Measurements from ENCODE around the gene GMEB2. TPM values are rescaled to one million over a fixed set of nuclear protein-coding genes. Genes with fewer than 3 reads are reported as not detected.
A peak's percentile ranks its signal among the peaks of the same experiment; 100 is the strongest.

The GMEB2 gene
- polyA plus RNA-seq, 1 of the 3 experiments (the other 2 are of a cell fraction) = 6.5 TPM

- TF ChIP-seq IRF3 (IDR thresholded peaks at IDR 0.05; ENCODE audit: low read depth, low read length) (no peak), GABPA (IDR thresholded peaks at IDR 0.05; ENCODE audit: low read depth) (peak; percentile 99), RFX5 (IDR thresholded peaks at IDR 0.05; ENCODE audit: low read length) (no peak), MAX (IDR thresholded peaks at IDR 0.05; ENCODE audit: low read depth) (peak; percentile 65), NFIC (IDR thresholded peaks at IDR 0.05; ENCODE audit: borderline replicate concordance) (no peak), REST (IDR thresholded peaks at IDR 0.05; ENCODE audit: low read depth, low read length) (no peak), ZBTB33 (IDR thresholded peaks at IDR 0.05; ENCODE audit: borderline replicate concordance, low read depth) (0 out of 2 replicates have a peak, but pooled peaks have one; percentile 28), FOXM1 (IDR thresholded peaks at IDR 0.05; ENCODE audit: low read depth) (no peak), FOXJ3 (CRISPR knock-in tag; IDR thresholded peaks at IDR 0.05) (no peak), USF1 (IDR thresholded peaks at IDR 0.05; ENCODE audit: borderline replicate concordance, low read depth) (peak; percentile 57), TEAD4 (IDR thresholded peaks at IDR 0.05; ENCODE audit: borderline replicate concordance, insufficient read depth) (no peak), TCF12 (IDR thresholded peaks at IDR 0.05) (no peak; the same call in 1 of the 2 replicates), NRF1 (IDR thresholded peaks at IDR 0.05; ENCODE audit: low read depth, low read length) (no peak), MXI1 (IDR thresholded peaks at IDR 0.05; ENCODE audit: low read depth, low read length) (peak; percentile 79), RAD21 (IDR thresholded peaks at IDR 0.05; ENCODE audit: low read length) (no peak), GATA2 (CRISPR knock-in tag; IDR thresholded peaks at IDR 0.05) (no peak), RXRA (IDR thresholded peaks at IDR 0.05; ENCODE audit: borderline replicate concordance, low read depth) (no peak)
Measured at GRCh38 chr20:63657937-63658748, 31.2 kb upstream of the GMEB2 start, which contains the start of gene RTEL1 (continued).
